GM03348 (cell line): Measurements from ENCODE around the gene MRPL48.
"Not testable (repeated sequence)": the region's sequence is repeated elsewhere in the genome, so short reads cannot be mapped to it uniquely, and the experiment has no call there.

Experiments
- DNase-seq: peaks from one replicate; pipeline ENCODE4 v3.0.0; 2012; ENCODE audit warnings: low spot score

The MRPL48 gene

GRCh38 chr11:73839123-73839457 is 51.4 kb downstream of the MRPL48 start:
- no peak for DNase-seq

DNA sequence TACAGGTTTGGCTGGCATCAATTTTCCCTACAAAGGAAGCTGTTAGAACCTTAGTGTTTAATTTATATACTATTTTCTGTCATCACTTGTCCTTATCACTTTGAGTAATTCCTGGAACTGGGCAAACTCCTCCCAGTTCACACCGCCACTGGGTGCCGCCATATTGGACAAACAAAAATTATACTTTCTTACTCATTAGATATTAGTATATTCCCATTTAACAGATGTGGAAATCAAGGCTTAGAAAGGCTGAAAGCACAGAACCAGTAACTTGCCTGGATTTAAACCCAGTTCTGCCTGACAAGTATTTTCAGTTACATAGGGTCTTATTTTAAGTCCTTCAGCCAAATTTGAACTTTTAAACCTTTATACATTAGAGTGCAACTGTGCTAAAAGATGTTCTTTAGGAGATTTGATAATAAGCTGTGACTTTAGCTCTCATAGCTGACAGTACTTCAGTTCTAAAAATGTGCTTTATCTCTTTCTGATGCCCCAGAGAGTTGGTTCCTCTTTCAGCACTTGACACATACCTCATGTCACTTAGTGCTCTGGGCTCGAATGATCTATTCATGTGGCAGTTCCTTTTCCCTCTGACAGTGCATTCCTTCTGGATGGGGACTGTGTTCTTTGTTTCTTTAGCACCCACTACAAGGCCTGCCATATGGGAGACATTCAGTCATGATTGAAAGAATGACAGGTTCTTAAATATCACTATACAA is 63.5 kb downstream of the MRPL48 start:
- DNase-seq: no peak

DNA sequence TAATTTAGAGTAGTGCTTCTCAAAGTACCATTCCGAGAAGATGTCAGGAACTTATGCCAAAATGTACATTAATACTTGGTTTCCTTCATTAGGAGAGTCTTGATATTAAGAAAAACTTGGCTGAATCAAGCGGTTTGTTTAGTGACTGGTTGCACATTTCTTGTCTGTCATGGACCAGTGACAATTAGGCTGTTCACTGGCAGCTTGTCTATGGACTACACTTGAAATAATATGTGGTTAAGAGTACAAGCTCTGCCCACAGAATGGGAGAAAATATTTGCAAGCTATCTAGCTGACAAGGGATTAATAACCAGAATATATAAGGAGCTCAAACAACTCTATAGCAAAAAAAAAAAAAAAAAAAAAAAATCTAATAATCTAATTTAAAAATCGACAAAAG is 64.4 kb downstream of the MRPL48 start:
- no peak for DNase-seq

DNA sequence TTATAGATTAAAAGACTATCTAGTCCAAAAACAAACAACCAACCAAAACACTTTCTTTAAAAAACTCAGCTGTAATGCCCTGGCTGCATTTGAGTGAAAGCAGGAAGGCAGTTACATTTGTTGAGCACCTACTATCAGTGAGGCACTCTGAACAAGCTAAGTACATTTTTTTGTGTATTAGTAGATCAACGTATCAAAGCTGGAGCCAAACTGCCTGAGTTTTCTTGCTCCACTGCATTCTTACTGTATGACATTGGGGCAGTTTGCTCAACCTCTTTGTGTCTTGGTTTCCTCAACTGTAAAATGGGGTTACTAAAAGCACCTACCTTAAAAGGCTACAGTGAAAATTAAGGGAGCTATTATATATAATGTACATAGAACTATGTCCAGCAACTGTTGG is 67.0 kb downstream of the MRPL48 start:
- peak; percentile 44 for DNase-seq

- DNase-seq: no peak
Measured at GRCh38 chr11:73856031-73856567, 68.4 kb downstream of the MRPL48 start.

- DNase-seq: no peak
Measured at GRCh38 chr11:73859671-73860070, 72.0 kb downstream of the MRPL48 start.

DNA sequence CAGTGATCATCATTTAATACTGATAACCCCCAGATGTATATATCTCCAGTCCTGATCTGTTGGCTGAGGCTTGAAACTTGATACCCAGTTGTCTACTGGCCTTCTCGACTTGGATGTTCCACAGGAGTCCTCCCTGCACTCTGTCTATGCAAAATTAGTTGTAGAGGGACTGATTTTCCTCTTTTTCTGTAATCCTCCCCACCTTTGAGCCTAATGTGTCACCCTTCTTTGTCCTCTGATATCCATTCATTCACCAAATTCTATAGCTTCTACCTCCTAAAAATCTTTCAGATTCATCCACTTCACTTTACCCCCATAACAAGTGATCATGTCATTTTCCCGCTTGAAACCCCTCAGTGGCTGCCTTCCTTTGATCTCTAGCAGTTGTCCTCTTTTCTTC is 72.5 kb downstream of the MRPL48 start:
- no peak for DNase-seq

GRCh38 chr11:73862986-73863385 is 75.3 kb downstream of the MRPL48 start:
- DNase-seq: no peak

DNA sequence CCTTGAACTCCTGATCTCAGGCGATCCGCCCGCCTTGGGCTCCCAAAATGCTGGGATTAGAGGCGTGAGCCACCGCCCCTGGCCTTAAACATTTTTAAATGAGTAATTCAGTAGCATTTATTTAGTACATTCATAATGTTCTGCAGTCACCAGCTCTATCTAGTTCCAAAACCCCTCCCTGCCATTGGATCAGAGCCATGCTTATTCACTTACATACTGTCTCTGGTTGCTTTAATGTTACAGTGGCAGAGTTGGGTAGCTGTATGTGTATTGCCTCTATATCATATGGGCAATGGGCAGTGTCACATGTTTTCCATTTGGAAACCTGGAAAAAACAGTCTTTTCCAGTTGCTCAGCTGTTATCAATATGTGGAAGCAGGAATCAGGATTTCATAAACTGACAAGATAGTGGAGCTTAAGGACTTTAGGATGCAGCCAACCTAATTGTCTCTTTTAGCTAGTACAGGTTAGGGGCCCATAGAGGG is 78.5 kb downstream of the MRPL48 start:
- peak; percentile 13 for DNase-seq

- peak; percentile 70 for DNase-seq
Measured at GRCh38 chr11:73866586-73866996, 78.9 kb downstream of the MRPL48 start.

DNA sequence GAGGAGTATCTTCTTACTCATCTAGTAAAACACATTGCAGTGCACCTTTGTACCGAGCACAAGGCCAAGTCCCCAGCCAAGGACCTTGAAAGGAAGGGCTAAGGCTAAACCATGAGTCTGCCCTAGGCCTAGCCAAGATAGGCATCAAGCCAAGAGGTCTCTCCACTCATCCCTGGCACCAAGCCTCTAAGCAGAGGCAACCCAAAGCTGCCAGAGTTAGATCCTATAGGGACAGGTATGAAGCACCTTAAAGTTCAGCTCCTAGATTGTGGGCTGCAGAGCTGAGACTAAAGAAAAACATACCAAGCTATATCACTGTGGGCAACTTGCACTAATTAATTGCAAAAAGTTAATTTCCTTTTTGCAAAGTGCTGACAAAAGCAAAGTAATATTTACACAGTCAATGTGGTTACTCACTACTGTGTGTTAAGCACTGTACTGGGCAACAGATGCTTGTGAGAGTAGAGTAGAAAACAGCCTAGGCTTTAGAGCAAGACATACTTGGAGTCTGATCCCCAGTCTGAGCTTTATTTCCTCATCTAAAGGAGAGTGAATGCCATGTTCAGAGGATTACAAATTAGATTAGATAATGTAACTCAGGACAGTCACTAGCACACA is 81.8 kb downstream of the MRPL48 start:
- no peak for DNase-seq

GRCh38 chr11:73870261-73870660 is 82.6 kb downstream of the MRPL48 start:
- no peak for DNase-seq

- no peak for DNase-seq
Measured at GRCh38 chr11:73872749-73873357, 85.2 kb downstream of the MRPL48 start.

DNA sequence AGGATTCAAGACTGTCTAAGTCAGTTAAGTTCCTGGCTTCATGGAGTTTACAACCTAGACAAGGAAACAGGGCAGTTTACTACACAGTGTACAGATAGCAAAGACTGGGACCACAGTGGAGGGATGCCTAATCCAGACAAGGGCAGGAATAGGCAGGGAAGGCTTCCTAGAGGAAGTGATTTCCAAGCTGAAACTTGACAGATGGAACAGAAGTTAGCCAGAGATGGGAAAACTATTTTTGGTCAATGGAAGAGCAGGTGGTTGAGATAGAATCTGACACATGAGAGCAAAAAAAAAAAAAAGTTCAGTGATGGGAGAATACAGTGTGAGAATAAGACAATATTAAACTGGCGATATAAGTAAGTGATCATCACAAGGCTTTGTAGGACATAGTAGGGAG is 87.7 kb downstream of the MRPL48 start:
- no peak for DNase-seq

GRCh38 chr11:73875840-73876239 is 88.2 kb downstream of the MRPL48 start:
- DNase-seq: no peak

DNA sequence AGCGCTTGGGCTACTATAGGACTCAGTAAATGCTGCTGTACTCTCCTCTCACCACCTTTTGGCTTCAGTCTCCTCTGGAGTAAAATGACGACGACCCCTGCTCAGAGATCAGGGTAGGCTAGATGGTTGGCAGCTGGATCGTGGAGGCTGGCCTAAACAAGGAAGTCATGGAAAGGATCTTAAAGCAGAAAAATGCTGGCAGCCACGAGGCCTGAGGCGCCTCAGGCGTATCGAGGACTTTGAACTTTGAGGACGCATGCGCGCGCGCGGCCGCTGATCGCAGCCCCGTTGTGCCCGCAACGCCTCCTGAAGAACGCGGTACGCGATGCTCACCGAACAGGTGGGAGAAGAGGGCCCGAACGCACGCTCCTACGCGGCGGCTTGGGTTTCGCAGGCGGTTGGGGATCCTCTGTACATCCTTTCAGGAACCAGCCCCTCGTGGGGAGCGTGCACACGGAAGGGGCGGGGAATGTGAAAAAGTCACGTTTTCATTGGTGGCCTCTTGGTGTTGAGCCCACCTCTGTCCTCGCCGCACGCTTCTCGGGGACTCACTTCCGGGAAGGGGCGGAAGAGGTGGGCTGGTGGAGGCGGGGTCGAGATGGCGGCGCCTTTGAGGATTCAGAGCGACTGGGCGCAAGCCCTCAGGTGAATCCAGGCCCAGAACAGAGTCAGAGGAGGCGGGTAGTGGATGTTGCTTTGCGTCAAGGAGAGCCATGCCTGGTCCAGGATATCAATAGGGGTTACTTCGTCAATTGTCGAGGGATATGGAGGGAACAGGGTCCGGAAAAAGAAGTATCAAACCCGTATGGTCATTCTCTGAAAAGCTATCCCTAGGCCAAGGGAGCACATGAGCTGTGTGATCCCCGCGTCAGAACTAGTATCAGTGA is 89.0 kb downstream of the MRPL48 start, which contains the start of the genes COA4 and PAAF1:
Gene COA4, minus strand, starts transcription at position 423 of the 887 bp plus-strand sequence. CDS start 3,468 bp downstream, outside the sequence.
Gene PAAF1, plus strand, starts transcription at position 576 of the 887 bp plus-strand sequence. Its CDS starts 23 bp downstream, at position 599.
- peak; percentile 98 for DNase-seq

GRCh38 chr11:73878771-73879170 is 91.1 kb downstream of the MRPL48 start:
- no peak for DNase-seq

- DNase-seq: not testable (repeated sequence)
Measured at GRCh38 chr11:73880449-73880848, 92.8 kb downstream of the MRPL48 start.

DNA sequence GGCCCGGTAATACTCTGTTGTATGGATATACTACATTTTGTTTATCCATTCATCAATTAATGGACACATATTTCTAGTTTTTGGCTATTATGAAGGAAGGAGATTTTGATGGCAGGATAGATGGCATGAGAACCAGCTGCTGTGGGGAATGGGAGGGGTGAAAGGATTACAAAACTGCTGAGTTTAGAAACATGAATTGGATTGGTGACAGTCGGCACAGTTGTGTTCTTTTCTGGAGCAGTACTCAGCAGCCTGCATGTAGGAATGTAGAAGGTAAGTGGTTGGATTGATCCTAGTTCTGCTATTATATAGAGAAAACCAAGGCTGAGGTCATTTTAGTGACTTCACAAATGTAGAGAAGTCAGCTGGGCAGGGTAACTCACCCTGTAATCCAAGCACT is 96.2 kb downstream of the MRPL48 start:
- DNase-seq: no peak

DNA sequence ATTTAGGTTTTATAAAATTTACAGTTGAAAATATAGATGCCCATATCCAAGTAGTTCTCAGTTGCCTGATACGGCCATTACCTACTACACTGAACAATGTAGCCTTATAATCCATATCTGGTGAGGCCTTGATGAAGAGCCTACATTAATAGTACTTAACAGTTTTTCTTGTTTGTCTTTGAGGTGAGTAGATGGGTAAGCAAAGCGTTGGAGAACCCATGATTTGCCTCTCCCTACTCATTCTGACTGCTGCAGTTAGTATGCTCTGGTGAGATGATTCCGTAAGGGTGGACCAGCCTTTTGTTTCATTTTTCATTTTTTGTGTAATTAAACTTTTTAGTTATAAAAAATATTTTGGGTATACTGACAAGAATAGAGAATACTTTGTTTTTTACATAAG is 100.6 kb downstream of the MRPL48 start:
- no peak for DNase-seq

- peak; percentile 29 for DNase-seq
Measured at GRCh38 chr11:73889019-73889418, 101.3 kb downstream of the MRPL48 start.

DNA sequence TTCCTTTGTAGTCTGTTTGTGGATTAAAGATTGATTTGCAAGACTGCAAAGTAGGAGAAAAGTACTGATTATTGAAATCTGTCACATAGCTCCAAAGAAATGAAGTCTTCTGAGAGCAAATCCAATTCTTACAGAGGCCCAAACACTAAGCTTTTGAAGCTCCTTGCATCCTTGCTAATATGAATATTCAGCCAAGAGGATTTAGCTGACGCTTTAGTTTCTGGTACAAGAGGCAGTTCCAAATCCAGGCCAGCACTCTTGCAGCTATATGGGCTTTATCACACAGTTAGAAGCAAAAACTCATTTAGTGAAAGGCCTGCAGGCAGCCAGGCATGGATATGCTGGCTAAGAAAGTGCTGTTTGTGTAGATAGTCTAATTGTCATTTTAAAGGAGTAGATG is 101.9 kb downstream of the MRPL48 start:
- DNase-seq: no peak
